ENCODE data around the gene TTI1.

DNA sequence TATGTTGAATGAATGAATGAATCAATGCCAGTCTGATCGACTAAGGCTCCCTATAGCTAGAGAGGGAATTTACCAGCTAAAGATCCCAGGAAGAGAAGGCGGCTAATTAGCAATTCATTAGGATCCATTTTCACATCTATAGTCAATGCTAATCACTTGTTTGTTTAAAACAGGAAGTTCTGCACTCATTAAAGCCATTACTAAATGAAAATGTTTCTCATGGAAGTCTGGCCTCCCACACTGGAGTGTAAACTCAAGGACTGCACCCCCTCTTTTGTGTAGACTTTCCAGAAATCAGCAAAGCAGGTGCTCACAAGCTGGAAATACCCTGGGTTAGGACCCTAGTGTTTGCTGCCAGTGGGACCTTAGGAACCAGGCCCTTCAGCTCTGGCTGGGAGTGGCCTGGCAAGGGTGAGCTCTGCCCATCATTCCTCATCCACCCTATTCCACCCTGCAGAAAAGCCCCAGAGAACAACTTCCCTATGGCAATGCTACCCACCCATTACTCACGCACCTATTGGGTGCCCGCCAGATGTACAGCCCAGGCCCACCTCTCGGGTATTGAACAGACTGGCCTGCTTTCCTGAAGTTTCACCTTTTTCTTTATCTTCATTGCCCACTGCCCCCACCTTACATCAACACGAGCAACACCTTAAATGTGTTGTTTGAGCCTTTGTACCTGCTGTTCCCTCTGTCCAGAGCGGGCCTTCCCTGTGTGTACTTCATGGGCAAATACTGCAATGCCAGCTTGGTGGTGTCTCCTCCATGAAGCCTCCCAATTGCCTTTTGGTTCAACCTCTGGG, 60.8 kb downstream of the TTI1 start:
- TF ChIP-seq, protein P1, sequence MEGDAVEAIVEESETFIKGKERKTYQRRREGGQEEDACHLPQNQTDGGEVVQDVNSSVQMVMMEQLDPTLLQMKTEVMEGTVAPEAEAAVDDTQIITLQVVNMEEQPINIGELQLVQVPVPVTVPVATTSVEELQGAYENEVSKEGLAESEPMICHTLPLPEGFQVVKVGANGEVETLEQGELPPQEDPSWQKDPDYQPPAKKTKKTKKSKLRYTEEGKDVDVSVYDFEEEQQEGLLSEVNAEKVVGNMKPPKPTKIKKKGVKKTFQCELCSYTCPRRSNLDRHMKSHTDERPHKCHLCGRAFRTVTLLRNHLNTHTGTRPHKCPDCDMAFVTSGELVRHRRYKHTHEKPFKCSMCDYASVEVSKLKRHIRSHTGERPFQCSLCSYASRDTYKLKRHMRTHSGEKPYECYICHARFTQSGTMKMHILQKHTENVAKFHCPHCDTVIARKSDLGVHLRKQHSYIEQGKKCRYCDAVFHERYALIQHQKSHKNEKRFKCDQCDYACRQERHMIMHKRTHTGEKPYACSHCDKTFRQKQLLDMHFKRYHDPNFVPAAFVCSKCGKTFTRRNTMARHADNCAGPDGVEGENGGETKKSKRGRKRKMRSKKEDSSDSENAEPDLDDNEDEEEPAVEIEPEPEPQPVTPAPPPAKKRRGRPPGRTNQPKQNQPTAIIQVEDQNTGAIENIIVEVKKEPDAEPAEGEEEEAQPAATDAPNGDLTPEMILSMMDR (IDR thresholded peaks at IDR 0.05), result no peak
- no peak for TF ChIP-seq EZH2 (IDR thresholded peaks at IDR 0.05; ENCODE audit: borderline replicate concordance, insufficient read depth, low read depth, low read length, poor library complexity, severe bottlenecking)

Measured in B cell (primary cell).